A673 (cell line): ENCODE data around the gene UQCRFS1. TPM values are rescaled to one million over a fixed set of nuclear protein-coding genes. Genes with fewer than 3 reads are reported as not detected.
"Not testable (repeated sequence)": the region's sequence is repeated elsewhere in the genome, so short reads cannot be mapped to it uniquely, and the experiment has no call there.

Source experiments
- BruUV-seq: library from RNA; stranded (reverse); fragments of 400-500 nt; replicated peaks from 2 replicates; lab custom pipeline; 2021; lab: Mats Ljungman, UMichigan
- CTCF ChIA-PET: fragments of 300-600 bp; sonication (Branson Sonifier 250); formaldehyde crosslinking; loops from one replicate; lab custom pipeline; 2022; ENCODE audit warnings: antibody characterized with exemption; lab: Charles Lee
- POLR2A ChIA-PET: fragments of 300-600 bp; sonication (Branson Sonifier 250); formaldehyde crosslinking; loops from one replicate; lab custom pipeline; 2022; ENCODE audit warnings: antibody characterized with exemption; ENCODE audit not compliant: low non-redundant PET; lab: Charles Lee
- DNase-seq: peaks from one replicate; pipeline ENCODE4 v3.0.0-alpha.2; 2015; ENCODE audit warnings: low spot score
- H3K27ac ChIP-seq: fragments of 200-600 bp; sonication (generic); 2 replicates; pipeline ENCODE4 v1.5.1; 2016; ENCODE audit warnings: mixed run types, low read depth, mild to moderate bottlenecking, mixed read lengths, antibody characterized with exemption, low read length; ENCODE audit not compliant: poor library complexity, severe bottlenecking
- H3K27me3 ChIP-seq: fragments of 200-600 bp; sonication (generic); replicated peaks from 2 replicates; pipeline ENCODE4 v1.6.1; 2017; ENCODE audit warnings: mixed run types, low read depth, mild to moderate bottlenecking, mixed read lengths, antibody characterized with exemption, low read length; ENCODE audit not compliant: insufficient read depth, poor library complexity
- H3K36me3 ChIP-seq: fragments of 200-600 bp; sonication (generic); 2 replicates; pipeline ENCODE4 v1.6.1; 2016; ENCODE audit warnings: mixed run types, mild to moderate bottlenecking, mixed read lengths, antibody characterized with exemption, low read length; ENCODE audit not compliant: insufficient read depth, poor library complexity, severe bottlenecking
- H3K4me1 ChIP-seq: fragments of 200-600 bp; sonication (generic); 2 replicates; pipeline ENCODE4 v1.6.1; 2017; ENCODE audit warnings: mixed run types, mild to moderate bottlenecking, mixed read lengths, antibody characterized with exemption, low read length; ENCODE audit not compliant: insufficient read depth, poor library complexity, severe bottlenecking
- H3K4me3 ChIP-seq: fragments of 200-600 bp; sonication (generic); 2 replicates; pipeline ENCODE4 v1.5.1; 2016; ENCODE audit warnings: low read depth, mixed run types, mild to moderate bottlenecking, mixed read lengths, low read length; ENCODE audit not compliant: poor library complexity, severe bottlenecking
- H3K9me3 ChIP-seq: fragments of 200-600 bp; sonication (generic); 2 replicates; pipeline ENCODE4 v1.6.1; 2016; ENCODE audit warnings: mixed run types, low read depth, mild to moderate bottlenecking, mixed read lengths, antibody characterized with exemption, low read length; ENCODE audit not compliant: poor library complexity, severe bottlenecking
- CTCF ChIP-seq: fragments of 300-800, 200-600 bp; sonication (generic); conservative IDR thresholded peaks from 2 replicates; pipeline ENCODE4 v1.5.1; 2017; ENCODE audit warnings: low read depth, mild to moderate bottlenecking, antibody characterized with exemption, low read length, moderate library complexity, mixed read lengths
- EZH2 ChIP-seq: fragments of 200-600 bp; sonication (generic); IDR thresholded peaks from 2 replicates; pipeline ENCODE4 v1.6.1; 2017; ENCODE audit warnings: borderline replicate concordance, low read depth, mild to moderate bottlenecking, mixed read lengths, antibody characterized with exemption, low read length; ENCODE audit not compliant: poor library complexity, severe bottlenecking
- intact Hi-C: fragments of 100-400 bp; cut with micrococcal nuclease; formaldehyde crosslinking; loops from one replicate; pipeline ENCODE4 v1.10.0; 2022; ENCODE audit not compliant: unreplicated experiment
- total RNA-seq: library from RNA; stranded (reverse); gene quantifications from 2 replicates; pipeline ENCODE4 v1.2.3, GENCODE V29; 2021

Gene UQCRFS1
- total RNA-seq, 1 experiment from 2014 or later, result 47.3 TPM

- intact Hi-C loops, result no loop called here
- H3K4me1 ChIP-seq, result no peaks in the 10 kb centered on the region
- H3K9me3 ChIP-seq, result peaks cover 4% of the 10 kb centered on the region
- TF ChIP-seq EZH2, result no peak
- no peak for TF ChIP-seq CTCF
- ChIA-PET CTCF (no interaction called here), POLR2A (no interaction called here)
- DNase-seq, result no peak
- no peak overlapping the region for H3K4me3 ChIP-seq
- BruUV-seq, result no TSS peak
- no peaks in the 10 kb centered on the region for H3K27me3 ChIP-seq
- no peak overlapping the region for H3K27ac ChIP-seq
- H3K36me3 ChIP-seq, result no peaks in the 10 kb centered on the region
Observed at GRCh38 chr19:29233591-29233990, 20.6 kb upstream of the UQCRFS1 start.

- Histone ChIP-seq H3K27ac (no peak overlapping the region), H3K4me1 (no peaks in the 10 kb centered on the region), H3K9me3 (peaks cover 4% of the 10 kb centered on the region), H3K36me3 (no peaks in the 10 kb centered on the region), H3K4me3 (no peak overlapping the region), H3K27me3 (no peaks in the 10 kb centered on the region)
- intact Hi-C loops, result no loop called here
- ChIA-PET POLR2A (no interaction called here), CTCF (no interaction called here)
- DNase-seq, result no peak
- no TSS peak for BruUV-seq
- TF ChIP-seq CTCF, result no peak
- no peak for TF ChIP-seq EZH2
Observed at GRCh38 chr19:29232315-29232852, 19.4 kb upstream of the UQCRFS1 start.

- DNase-seq, CTCF ChIA-PET, intact Hi-C loops, H3K27ac ChIP-seq, H3K36me3 ChIP-seq, H3K9me3 ChIP-seq, H3K27me3 ChIP-seq, H3K4me3 ChIP-seq, BruUV-seq, POLR2A ChIA-PET, H3K4me1 ChIP-seq: not testable (repeated sequence)
Observed at GRCh38 chr19:29231306-29231705, 18.4 kb upstream of the UQCRFS1 start.

- Histone ChIP-seq H3K4me3 (no peak overlapping the region), H3K4me1 (no peaks in the 10 kb centered on the region), H3K36me3 (no peaks in the 10 kb centered on the region), H3K27me3 (peaks cover 4% of the 10 kb centered on the region), H3K9me3 (no peaks in the 10 kb centered on the region), H3K27ac (no peak overlapping the region)
- no TSS peak for BruUV-seq
- ChIA-PET POLR2A (no interaction called here), CTCF (no interaction called here)
- intact Hi-C loops, result no loop called here
- no peak for DNase-seq
- TF ChIP-seq EZH2 (no peak), CTCF (no peak)
Observed at GRCh38 chr19:29217616-29218015, 4.7 kb upstream of the UQCRFS1 start.
